Gastroesophageal sphincter (tissue), 4 donors: ENCODE results near the gene SORCS1. TPM values are rescaled to one million over a fixed set of nuclear protein-coding genes. Genes with fewer than 3 reads are reported as not detected.
A peak's percentile ranks its signal among the peaks of the same experiment; 100 is the strongest.

Experiments used
- ATAC-seq: fragments of 150-250 bp; one replicate; pipeline ENCODE4 v1.9.1; 2016; ENCODE audit warnings: mild to moderate bottlenecking, moderate library complexity
- H3K27ac ChIP-seq, 4 donors: fragments of 200-600 bp; sonication (generic) in 3 of 4; 1 replicate in 3 of 4; 2 replicates in 1 of 4; pipeline ENCODE4 v1.5.1; 2016 to 2019
- H3K27me3 ChIP-seq: fragments of 200-600 bp; sonication (generic); one replicate; pipeline ENCODE4 v1.5.1; 2019
- H3K36me3 ChIP-seq, 2 donors: fragments of 200-600 bp; sonication (generic); one replicate each; pipeline ENCODE4 v1.5.1; 2019; ENCODE audit warnings: control low read depth in 1 of 2
- H3K4me1 ChIP-seq, 3 donors: fragments of 200-600 bp; sonication (generic); 1 replicate in 2 of 3; 2 replicates in 1 of 3; pipeline ENCODE4 v1.5.1; 2016 to 2019; ENCODE audit warnings: control low read depth in 2 of 3
- H3K4me3 ChIP-seq, 2 donors: fragments of 200-600 bp; sonication (generic); one replicate each; pipeline ENCODE4 v1.5.1; 2019; ENCODE audit warnings: mild to moderate bottlenecking in 1 of 2, moderate library complexity in 1 of 2
- H3K9me3 ChIP-seq, 3 donors: fragments of 200-600 bp; sonication (generic); one replicate each; pipeline ENCODE4 v1.5.1; 2017 to 2019; ENCODE audit warnings: control low read depth in 2 of 3
- CTCF ChIP-seq, 4 experiments: fragments of 200-600 bp in 2 of 4; fragments of 450-650 bp in 2 of 4; sonication (generic) in 1 of 4; IDR thresholded peaks; one replicate each; pipeline ENCODE4 v1.5.1; 2017 to 2019; ENCODE audit warnings: antibody characterized with exemption in 4 of 4, mild to moderate bottlenecking in 2 of 4, moderate library complexity in 2 of 4
- EP300 ChIP-seq: sonication (generic); formaldehyde crosslinking; IDR thresholded peaks from one replicate; pipeline ENCODE4 v1.6.1; 2017; ENCODE audit warnings: antibody characterized with exemption, mild to moderate bottlenecking
- POLR2A ChIP-seq, 2 donors: fragments of 450-650 bp; IDR thresholded peaks; one replicate each; pipeline ENCODE4 v1.6.1; 2017; ENCODE audit warnings: antibody characterized with exemption in 2 of 2, mild to moderate bottlenecking in 2 of 2, moderate library complexity in 1 of 2
- POLR2AphosphoS5 ChIP-seq: sonication (generic); formaldehyde crosslinking; IDR thresholded peaks from one replicate; pipeline ENCODE4 v1.6.1; 2017; ENCODE audit warnings: antibody characterized with exemption
- WGBS, 2 donors: methylation state at CpG; one replicate each; pipeline ENCODE4 v1.1.5; 2018; ENCODE audit warnings: low coverage in 1 of 2; 5-methylcytosine and 5-hydroxymethylcytosine counted together
- total RNA-seq, 4 donors: library from RNA; depleted of rRNA; stranded (reverse); fragments of >200 nt; gene quantifications; one replicate each; pipeline ENCODE4 v1.1.0, GENCODE V29; 2016

SORCS1 gene
- total RNA-seq, 4 donors from 2014 or later, result 8.5 to 18.6 (median 10.0) TPM

- no peak for ATAC-seq
- TF ChIP-seq POLR2AphosphoS5, result no peak
- TF ChIP-seq CTCF (IDR thresholded peaks at IDR 0.05), result no peak
- Histone ChIP-seq H3K27me3 (no peaks in the 10 kb centered on the region), H3K27ac (no peak overlapping the region), H3K4me1 (peaks cover 0 to 5% (median 0%) of the 10 kb centered on the region in 3 donors), H3K4me3 (no peak overlapping the region), H3K36me3 (no peaks in the 10 kb centered on the region), H3K9me3 (no peaks in the 10 kb centered on the region)
- 88 to 100% methylated on average over 1 to 2 of the region's 2 CpGs for WGBS, 2 donors
These were observed 160.1 kb downstream of the SORCS1 start for GRCh38 chr10:107004362-107004761.

GRCh38 chr10:107002068-107002467 lies 162.4 kb downstream of the SORCS1 start:
- Histone ChIP-seq H3K27ac (no peak overlapping the region), H3K27me3 (no peaks in the 10 kb centered on the region), H3K9me3 (no peaks in the 10 kb centered on the region), H3K4me3 (no peak overlapping the region), H3K36me3 (no peaks in the 10 kb centered on the region), H3K4me1 (peaks cover 0 to 18% (median 0%) of the 10 kb centered on the region in 3 donors)
- TF ChIP-seq POLR2A (IDR thresholded peaks at IDR 0.05) (no peak), POLR2AphosphoS5 (no peak), EP300 (no peak), CTCF (IDR thresholded peaks at IDR 0.05) (no peak)
- no peak for ATAC-seq
- WGBS, 2 donors, result 93% methylated on average over 3 of the region's 3 CpGs

GRCh38 chr10:106999118-106999707 lies 165.3 kb downstream of the SORCS1 start:
- WGBS, 2 donors, result 50 to 52% methylated on average over 2 to 3 of the region's 3 CpGs

GRCh38 chr10:106997721-106998120 lies 166.8 kb downstream of the SORCS1 start:
- no peak for TF ChIP-seq POLR2A (IDR thresholded peaks at IDR 0.05)
- no peak for TF ChIP-seq EP300
- no peak for TF ChIP-seq CTCF (IDR thresholded peaks at IDR 0.05)
- no peak for TF ChIP-seq POLR2AphosphoS5
- no peak overlapping the region for H3K4me3 ChIP-seq
- 71 to 83% methylated on average over 1 to 4 of the region's 4 CpGs for WGBS, 2 donors
- no peaks in the 10 kb centered on the region for H3K36me3 ChIP-seq
- no peaks in the 10 kb centered on the region for H3K9me3 ChIP-seq
- H3K27me3 ChIP-seq, result no peaks in the 10 kb centered on the region
- H3K4me1 ChIP-seq, result peaks cover 0 to 18% (median 0%) of the 10 kb centered on the region in 3 donors
- peak; percentile 48 for ATAC-seq
- no peak overlapping the region for H3K27ac ChIP-seq

More at GRCh38 chr10:106999118-106999707, 165.3 kb downstream of the SORCS1 start:
- Histone ChIP-seq H3K4me1 (peaks cover 0 to 18% (median 0%) of the 10 kb centered on the region in 3 donors), H3K27ac (no peak overlapping the region), H3K27me3 (no peaks in the 10 kb centered on the region), H3K9me3 (no peaks in the 10 kb centered on the region), H3K36me3 (no peaks in the 10 kb centered on the region), H3K4me3 (no peak overlapping the region)
- no peak for ATAC-seq
- no peak for TF ChIP-seq CTCF (IDR thresholded peaks at IDR 0.05)
- no peak for TF ChIP-seq EP300
- no peak for TF ChIP-seq POLR2AphosphoS5
- no peak for TF ChIP-seq POLR2A (IDR thresholded peaks at IDR 0.05)

GRCh38 chr10:106996510-106996909 lies 168.0 kb downstream of the SORCS1 start:
- Histone ChIP-seq H3K4me1 (peaks cover 0 to 18% (median 0%) of the 10 kb centered on the region in 3 donors), H3K27me3 (no peaks in the 10 kb centered on the region), H3K36me3 (no peaks in the 10 kb centered on the region), H3K27ac (no peak overlapping the region), H3K9me3 (no peaks in the 10 kb centered on the region), H3K4me3 (no peak overlapping the region)
- 86 to 88% methylated on average over 3 of the region's 3 CpGs for WGBS, 2 donors
- no peak for ATAC-seq
- TF ChIP-seq POLR2A (IDR thresholded peaks at IDR 0.05) (no peak), EP300 (no peak), POLR2AphosphoS5 (no peak), CTCF (IDR thresholded peaks at IDR 0.05) (no peak)
